ENCODE data around the gene WT1. TPM values are rescaled to one million over a fixed set of nuclear protein-coding genes. Genes with fewer than 3 reads are reported as not detected.

Gene WT1
- total RNA-seq, 4 donors from 2014 or later, result not detected

GRCh38 chr11:32425761-32426160 lies 9.6 kb downstream of the WT1 start:
- Histone ChIP-seq H3K9me3 (no peaks in the 10 kb centered on the region), H3K4me3 (no peak overlapping the region), H3K4me1 (peaks cover 11% of the 10 kb centered on the region), H3K27me3 (peaks cover 82% of the 10 kb centered on the region), H3K27ac (no peak overlapping the region), H3K36me3 (no peaks in the 10 kb centered on the region)
- WGBS, result 27% methylated on average over 5 of the region's 5 CpGs
- TF ChIP-seq EP300 (IDR thresholded peaks at IDR 0.05) (no peak), POLR2AphosphoS5 (IDR thresholded peaks at IDR 0.05) (no peak), POLR2A (IDR thresholded peaks at IDR 0.05) (no peak)
- no peak for DNase-seq (ENCODE audit: low spot score in 2 of 2)

DNA sequence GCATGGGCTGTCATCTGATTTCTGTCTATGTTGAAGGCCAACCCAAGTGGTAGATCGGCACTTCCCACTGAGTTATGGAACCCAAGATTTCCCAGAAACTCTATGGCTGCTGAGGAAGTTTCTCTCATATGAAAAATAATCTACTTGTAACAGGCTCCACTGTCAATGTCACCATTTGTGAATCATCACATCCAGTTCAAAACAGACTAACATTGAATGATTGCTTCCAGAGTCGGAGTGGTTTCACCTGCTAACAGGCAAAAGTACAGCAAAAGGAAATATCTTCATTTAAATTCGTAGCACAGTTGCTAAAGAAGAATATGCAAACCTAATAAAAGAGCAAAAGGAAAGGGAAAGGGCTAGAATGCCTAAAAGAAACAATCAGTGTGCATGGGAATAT lies 12.8 kb downstream of the WT1 start:
- Histone ChIP-seq H3K4me1 (peaks cover 11% of the 10 kb centered on the region), H3K4me3 (no peak overlapping the region), H3K36me3 (no peaks in the 10 kb centered on the region), H3K27me3 (peaks cover 55% of the 10 kb centered on the region), H3K27ac (no peak overlapping the region), H3K9me3 (no peaks in the 10 kb centered on the region)
- TF ChIP-seq POLR2A (IDR thresholded peaks at IDR 0.05) (no peak), CTCF (IDR thresholded peaks at IDR 0.05) (no peak), POLR2AphosphoS5 (IDR thresholded peaks at IDR 0.05) (no peak), EP300 (IDR thresholded peaks at IDR 0.05) (no peak)
- WGBS, result 59% methylated on average over 3 of the region's 3 CpGs
- no peak for DNase-seq (ENCODE audit: low spot score in 2 of 2)

DNA sequence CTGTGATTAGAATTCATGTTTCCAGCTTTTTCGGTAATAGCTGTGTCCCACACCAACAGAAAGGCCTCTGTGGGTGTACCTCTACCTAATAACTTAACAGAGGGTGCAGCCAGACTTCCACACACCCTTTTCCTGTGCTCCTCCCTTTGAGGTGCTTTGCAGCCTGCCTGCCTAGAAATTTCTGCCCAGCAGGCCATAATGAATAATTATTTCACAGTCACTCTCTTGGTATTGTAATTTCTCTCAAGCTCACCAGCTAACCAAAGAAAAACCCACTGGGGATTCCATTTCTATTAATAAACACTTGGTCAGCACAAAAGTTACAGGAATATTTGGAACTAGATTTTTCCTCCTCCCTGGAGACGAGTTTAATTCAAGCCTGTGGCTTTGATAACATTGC lies 13.3 kb downstream of the WT1 start:
- peaks cover 50% of the 10 kb centered on the region for H3K27me3 ChIP-seq
- H3K36me3 ChIP-seq, result no peaks in the 10 kb centered on the region
- no peaks in the 10 kb centered on the region for H3K9me3 ChIP-seq
- no peak for DNase-seq (ENCODE audit: low spot score in 2 of 2)
- 74% methylated on average over 2 of the region's 2 CpGs for WGBS
- no peak for TF ChIP-seq POLR2AphosphoS5 (IDR thresholded peaks at IDR 0.05)
- no peak for TF ChIP-seq EP300 (IDR thresholded peaks at IDR 0.05)
- TF ChIP-seq POLR2A (IDR thresholded peaks at IDR 0.05), result no peak
- TF ChIP-seq CTCF (IDR thresholded peaks at IDR 0.05), result no peak
- H3K4me1 ChIP-seq, result peaks cover 7% of the 10 kb centered on the region
- no peak overlapping the region for H3K4me3 ChIP-seq
- no peak overlapping the region for H3K27ac ChIP-seq

DNA sequence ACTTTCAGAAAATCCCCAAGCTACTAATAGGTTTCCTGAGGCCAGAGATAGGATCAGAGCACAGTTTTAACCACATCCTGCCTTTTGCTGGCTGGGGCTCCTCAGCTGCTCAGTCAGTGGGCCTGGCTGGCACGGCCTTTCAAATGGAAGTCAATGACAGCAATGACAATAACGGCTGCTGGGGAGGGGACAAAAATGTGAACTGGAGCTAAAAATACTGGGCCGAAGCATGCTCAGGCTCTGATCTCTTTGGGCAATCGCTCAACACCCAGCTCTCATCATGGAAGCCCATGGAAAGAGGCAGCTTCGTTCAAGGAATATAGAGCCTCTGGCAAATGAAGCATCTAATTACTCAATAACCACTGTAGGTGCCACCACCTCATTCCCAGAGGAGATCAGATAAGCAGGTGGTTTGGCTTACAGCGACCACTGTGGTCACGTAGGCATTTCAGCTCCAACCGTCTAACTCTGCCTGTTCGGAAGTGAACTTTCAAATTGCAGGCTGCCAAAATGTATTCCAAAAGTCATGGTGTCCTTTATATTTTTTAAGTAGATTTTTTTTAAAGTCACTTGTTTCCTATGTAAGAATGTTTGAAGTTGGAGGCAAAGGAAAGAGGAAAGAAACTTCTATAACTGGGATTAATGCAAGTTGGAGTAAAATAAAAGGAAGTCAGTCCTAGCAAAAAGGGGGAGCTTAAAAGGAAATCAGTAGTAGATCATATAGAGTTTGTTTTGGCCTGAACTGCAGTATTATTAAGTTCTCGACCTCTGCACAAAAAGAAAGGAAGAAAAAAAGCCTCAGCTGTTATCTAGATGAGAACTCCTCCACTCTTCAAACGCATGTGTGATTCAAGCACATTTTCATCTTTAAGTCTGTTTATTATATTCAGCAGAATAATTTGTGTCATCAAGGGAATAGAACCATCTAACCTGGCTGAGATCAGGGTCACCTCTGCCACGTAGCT lies 14.1 kb downstream of the WT1 start:
- 57% methylated on average over 12 of the region's 12 CpGs for WGBS

GRCh38 chr11:32420139-32420538 lies 15.2 kb downstream of the WT1 start:
- Histone ChIP-seq H3K4me1 (no peaks in the 10 kb centered on the region), H3K27ac (no peak overlapping the region), H3K27me3 (peaks cover 48% of the 10 kb centered on the region), H3K4me3 (no peak overlapping the region), H3K36me3 (no peaks in the 10 kb centered on the region), H3K9me3 (no peaks in the 10 kb centered on the region)
- no peak for TF ChIP-seq CTCF (IDR thresholded peaks at IDR 0.05)
- TF ChIP-seq POLR2AphosphoS5 (IDR thresholded peaks at IDR 0.05), result no peak
- no peak for TF ChIP-seq POLR2A (IDR thresholded peaks at IDR 0.05)
- TF ChIP-seq EP300 (IDR thresholded peaks at IDR 0.05), result no peak
- no peak for DNase-seq (ENCODE audit: low spot score in 2 of 2)

More for the DNA sequence above, 14.1 kb downstream of the WT1 start:
- Histone ChIP-seq H3K9me3 (no peaks in the 10 kb centered on the region), H3K36me3 (no peaks in the 10 kb centered on the region), H3K4me1 (no peaks in the 10 kb centered on the region), H3K27ac (no peak overlapping the region), H3K4me3 (no peak overlapping the region), H3K27me3 (peaks cover 50% of the 10 kb centered on the region)
- DNase-seq (ENCODE audit: low spot score in 2 of 2), result no peak
- no peak for TF ChIP-seq POLR2A (IDR thresholded peaks at IDR 0.05)
- TF ChIP-seq CTCF (IDR thresholded peaks at IDR 0.05), result no peak
- no peak for TF ChIP-seq POLR2AphosphoS5 (IDR thresholded peaks at IDR 0.05)
- no peak for TF ChIP-seq EP300 (IDR thresholded peaks at IDR 0.05)
